Tibial nerve (tissue), 4 donors: ENCODE data around the gene RTF1. TPM values are rescaled to one million over a fixed set of nuclear protein-coding genes. Genes with fewer than 3 reads are reported as not detected.
"Not testable (repeated sequence)": the region's sequence is repeated elsewhere in the genome, so short reads cannot be mapped to it uniquely, and the experiment has no call there.

Experiments
- DNase-seq, 2 donors: peaks; one replicate each; pipeline ENCODE4 v3.0.0-alpha.2; 2019; ENCODE audit warnings: low spot score in 2 of 2
- H3K27ac ChIP-seq, 4 donors: fragments of 200-600 bp; sonication (generic) in 3 of 4; one replicate each; pipeline ENCODE4 v1.5.1; 2017 to 2019; ENCODE audit warnings: mild to moderate bottlenecking in 1 of 4
- H3K27me3 ChIP-seq, 2 donors: fragments of 200-600 bp; sonication (generic) in 1 of 2; one replicate each; pipeline versions ENCODE4 v1.5.1 to v1.6.0; 2017 to 2019
- H3K36me3 ChIP-seq, 3 donors: fragments of 200-600 bp; sonication (generic); one replicate each; pipeline ENCODE4 v1.5.1; 2018 to 2019
- H3K4me1 ChIP-seq, 4 donors: fragments of 200-600 bp; sonication (generic) in 3 of 4; one replicate each; pipeline ENCODE4 v1.5.1; 2017 to 2019
- H3K4me3 ChIP-seq, 4 donors: fragments of 200-600 bp; sonication (generic) in 3 of 4; one replicate each; pipeline ENCODE4 v1.5.1; 2017 to 2019; ENCODE audit warnings: mild to moderate bottlenecking in 1 of 4, moderate library complexity in 1 of 4
- H3K9me3 ChIP-seq, 4 donors: fragments of 200-600 bp; sonication (generic) in 3 of 4; one replicate each; pipeline ENCODE4 v1.5.1; 2017 to 2019
- EP300 ChIP-seq, 2 donors: sonication (generic); formaldehyde crosslinking; IDR thresholded peaks; one replicate each; pipeline ENCODE4 v1.6.1; 2017; ENCODE audit warnings: antibody characterized with exemption in 2 of 2, mild to moderate bottlenecking in 1 of 2
- POLR2A ChIP-seq, 2 donors: fragments of 450-650 bp; IDR thresholded peaks; one replicate each; pipeline ENCODE4 v1.6.1; 2017; ENCODE audit warnings: antibody characterized with exemption in 2 of 2, mild to moderate bottlenecking in 2 of 2, moderate library complexity in 2 of 2
- WGBS, 2 donors: methylation state at CpG; one replicate each; pipeline ENCODE4 v1.1.5; 2018; 5-methylcytosine and 5-hydroxymethylcytosine counted together
- total RNA-seq, 4 donors: library from RNA; depleted of rRNA; stranded (reverse); fragments of >200 nt; gene quantifications; one replicate each; pipeline ENCODE4 v1.1.0, GENCODE V29; 2016
- TF ChIP-seq, protein P1 (sequence below), 5 experiments: fragments of 200-600 bp in 3 of 5; fragments of 450-650 bp in 2 of 5; sonication (generic) in 3 of 5; IDR thresholded peaks; one replicate each; pipeline ENCODE4 v1.5.1; 2016 to 2019; ENCODE audit warnings: antibody characterized with exemption in 5 of 5, mild to moderate bottlenecking in 3 of 5, moderate library complexity in 2 of 5

Gene RTF1
- total RNA-seq, result 10 to 100 TPM; 22.2 to 72.6 (median 29.0) TPM

DNA sequence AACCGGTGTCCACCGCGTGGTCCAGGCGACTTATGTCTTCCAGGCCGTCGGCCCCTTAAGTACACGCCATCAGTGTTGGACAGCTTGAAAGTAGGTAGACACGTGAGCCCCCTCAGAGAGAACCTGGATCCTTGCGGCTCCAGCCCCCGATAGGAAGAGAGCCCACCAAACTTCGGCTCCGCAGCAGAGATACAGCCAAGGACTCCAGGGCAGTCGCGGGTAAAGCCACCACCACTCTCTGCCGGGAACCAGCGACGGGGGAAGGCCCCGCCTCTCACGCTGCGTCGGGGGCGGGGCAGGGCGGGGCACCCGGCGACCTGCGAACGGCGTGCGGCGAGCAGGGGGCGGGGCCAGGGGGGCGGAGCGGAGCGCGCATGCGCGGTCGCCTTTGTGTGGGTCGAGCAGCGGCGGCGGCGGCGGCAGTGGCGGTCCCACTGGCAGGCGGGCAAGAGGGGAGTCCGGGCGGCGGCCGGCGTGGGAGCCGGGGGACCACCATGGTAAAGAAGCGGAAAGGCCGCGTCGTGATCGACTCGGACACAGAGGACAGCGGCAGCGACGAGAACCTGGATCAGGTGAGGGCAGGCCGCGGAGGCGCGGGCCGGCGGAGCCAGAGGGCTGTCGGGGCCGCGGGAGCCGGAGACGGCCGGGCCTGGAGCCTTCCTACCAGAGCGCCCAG is at the start of gene RTF1:
Gene RTF1, plus strand, starts transcription at position 354 of the 676 bp plus-strand sequence. Its CDS starts 21 bp downstream, at position 375.
- Histone ChIP-seq H3K4me1 (peaks cover 0 to 49% (median 19%) of the 10 kb centered on the region in 4 donors), H3K36me3 (no peaks in the 10 kb centered on the region), H3K4me3 (peak within 1 kb of the TSS; percentile 90 to 100 (median 96)), H3K9me3 (no peaks in the 10 kb centered on the region), H3K27me3 (no peaks in the 10 kb centered on the region), H3K27ac (peak within 1 kb of the TSS; percentile 37 to 93 (median 88))
- 0% methylated on average over 4 to 23 of the region's 74 CpGs for WGBS, 2 donors
- TF ChIP-seq, protein P1, sequence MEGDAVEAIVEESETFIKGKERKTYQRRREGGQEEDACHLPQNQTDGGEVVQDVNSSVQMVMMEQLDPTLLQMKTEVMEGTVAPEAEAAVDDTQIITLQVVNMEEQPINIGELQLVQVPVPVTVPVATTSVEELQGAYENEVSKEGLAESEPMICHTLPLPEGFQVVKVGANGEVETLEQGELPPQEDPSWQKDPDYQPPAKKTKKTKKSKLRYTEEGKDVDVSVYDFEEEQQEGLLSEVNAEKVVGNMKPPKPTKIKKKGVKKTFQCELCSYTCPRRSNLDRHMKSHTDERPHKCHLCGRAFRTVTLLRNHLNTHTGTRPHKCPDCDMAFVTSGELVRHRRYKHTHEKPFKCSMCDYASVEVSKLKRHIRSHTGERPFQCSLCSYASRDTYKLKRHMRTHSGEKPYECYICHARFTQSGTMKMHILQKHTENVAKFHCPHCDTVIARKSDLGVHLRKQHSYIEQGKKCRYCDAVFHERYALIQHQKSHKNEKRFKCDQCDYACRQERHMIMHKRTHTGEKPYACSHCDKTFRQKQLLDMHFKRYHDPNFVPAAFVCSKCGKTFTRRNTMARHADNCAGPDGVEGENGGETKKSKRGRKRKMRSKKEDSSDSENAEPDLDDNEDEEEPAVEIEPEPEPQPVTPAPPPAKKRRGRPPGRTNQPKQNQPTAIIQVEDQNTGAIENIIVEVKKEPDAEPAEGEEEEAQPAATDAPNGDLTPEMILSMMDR (IDR thresholded peaks at IDR 0.05), result no peak
- TF ChIP-seq EP300 (IDR thresholded peaks at IDR 0.05) (peak in 1 of 2 donors; percentile 78), POLR2A (IDR thresholded peaks at IDR 0.05) (peak; percentile 52 to 78)
- peak; percentile 88 to 90 for DNase-seq

DNA sequence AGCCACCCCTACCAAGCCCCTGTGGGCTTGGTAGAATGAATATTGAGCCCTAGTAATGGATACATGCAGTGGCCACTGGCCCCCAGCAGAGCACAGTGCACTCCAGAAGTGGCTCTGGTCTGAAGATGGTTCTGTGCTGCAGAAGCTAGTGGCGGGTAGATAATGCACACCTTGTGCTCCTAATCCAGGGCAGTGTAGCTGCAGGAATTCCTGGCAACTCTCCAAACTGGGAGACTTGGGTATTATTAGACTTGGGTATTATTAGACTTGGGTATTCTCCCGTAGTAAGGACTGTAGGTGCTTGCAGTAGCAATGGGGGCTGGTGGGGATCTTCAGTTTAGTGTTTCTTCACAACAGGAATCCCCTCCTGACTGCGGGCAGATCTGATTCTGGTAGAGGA is 49.5 kb upstream of the RTF1 start:
- no peak overlapping the region for H3K27ac ChIP-seq
- TF ChIP-seq EP300 (IDR thresholded peaks at IDR 0.05) (no peak), POLR2A (IDR thresholded peaks at IDR 0.05) (no peak)
- TF ChIP-seq, protein P1 (IDR thresholded peaks at IDR 0.05), result no peak
- WGBS, 2 donors, result 92 to 96% methylated on average over 3 of the region's 3 CpGs
- H3K9me3 ChIP-seq, result peaks cover 0 to 10% (median 0%) of the 10 kb centered on the region in 4 donors
- H3K36me3 ChIP-seq, result peaks cover 0 to 22% (median 0%) of the 10 kb centered on the region in 3 donors
- no peaks in the 10 kb centered on the region for H3K27me3 ChIP-seq
- no peak for DNase-seq
- no peak overlapping the region for H3K4me3 ChIP-seq
- H3K4me1 ChIP-seq, result no peaks in the 10 kb centered on the region

DNA sequence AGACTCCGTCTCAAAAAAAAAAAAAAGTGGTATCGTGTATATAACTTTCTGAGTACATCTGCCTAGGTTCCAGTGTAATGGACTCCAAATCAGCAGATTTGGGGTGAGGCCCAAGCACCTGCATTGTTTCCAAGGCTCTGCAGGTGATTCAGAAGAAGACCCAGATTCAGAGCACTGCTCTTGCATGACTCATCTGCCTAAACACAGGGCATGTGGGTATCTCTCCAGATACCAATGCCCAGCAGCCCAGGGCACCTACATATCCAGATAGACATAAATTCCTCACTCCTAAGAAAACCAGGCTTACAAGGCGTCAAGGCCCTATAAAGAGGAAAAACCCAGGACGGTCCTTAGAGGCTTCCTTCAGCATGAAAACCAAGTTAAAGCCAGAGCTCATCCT is 38.9 kb upstream of the RTF1 start:
- WGBS, 2 donors, result 93 to 99% methylated on average over 4 of the region's 4 CpGs
- TF ChIP-seq EP300 (IDR thresholded peaks at IDR 0.05) (no peak), POLR2A (IDR thresholded peaks at IDR 0.05) (no peak)
- TF ChIP-seq, protein P1 (IDR thresholded peaks at IDR 0.05), result no peak
- Histone ChIP-seq H3K4me1 (no peaks in the 10 kb centered on the region), H3K4me3 (no peak overlapping the region), H3K27ac (no peak overlapping the region), H3K36me3 (peaks cover 0 to 28% (median 0%) of the 10 kb centered on the region in 3 donors), H3K9me3 (no peaks in the 10 kb centered on the region), H3K27me3 (no peaks in the 10 kb centered on the region)
- no peak for DNase-seq

DNA sequence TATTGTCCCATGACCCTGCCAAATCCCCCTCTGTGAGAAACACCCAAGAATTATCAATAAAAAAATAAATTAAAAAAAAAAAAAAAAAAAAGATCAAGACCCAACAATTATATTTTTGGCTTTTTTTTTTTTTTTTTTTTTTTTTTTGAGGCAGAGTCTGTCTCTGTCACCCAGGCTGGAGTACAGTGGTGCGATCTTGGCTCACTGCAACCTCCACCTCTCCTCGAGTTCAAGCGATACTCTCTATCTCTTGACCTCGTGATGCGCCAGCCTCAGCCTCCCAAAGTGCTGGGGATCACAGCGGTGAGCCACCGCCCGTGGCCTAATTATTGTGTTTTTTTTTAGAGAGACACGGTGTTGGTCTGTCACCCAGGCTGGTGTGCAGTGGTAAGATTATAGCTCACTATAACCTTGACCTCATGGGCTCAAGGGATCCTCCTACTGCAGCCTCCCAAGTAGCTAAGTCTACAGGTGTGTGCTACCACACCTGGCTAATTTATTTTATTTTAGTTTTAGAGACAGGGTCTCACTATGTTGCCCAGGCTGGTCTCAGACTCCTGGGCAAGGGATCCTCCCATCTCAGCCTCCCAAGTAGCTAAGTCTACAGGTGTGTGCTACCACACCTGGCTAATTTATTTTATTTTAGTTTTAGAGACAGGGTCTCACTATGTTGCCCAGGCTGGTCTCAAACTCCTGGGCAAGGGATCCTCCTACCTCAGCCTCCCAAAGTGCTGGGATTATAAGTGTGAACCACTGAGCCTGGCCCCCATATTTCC is 32.7 kb upstream of the RTF1 start:
- H3K9me3 ChIP-seq, H3K27ac ChIP-seq, H3K27me3 ChIP-seq, H3K4me1 ChIP-seq, DNase-seq, H3K4me3 ChIP-seq: not testable (repeated sequence)
- H3K36me3 ChIP-seq, result peaks cover 0 to 45% (median 0%) of the 10 kb centered on the region in 3 donors
- WGBS, 2 donors, result 95 to 97% methylated on average over 9 of the region's 9 CpGs

DNA sequence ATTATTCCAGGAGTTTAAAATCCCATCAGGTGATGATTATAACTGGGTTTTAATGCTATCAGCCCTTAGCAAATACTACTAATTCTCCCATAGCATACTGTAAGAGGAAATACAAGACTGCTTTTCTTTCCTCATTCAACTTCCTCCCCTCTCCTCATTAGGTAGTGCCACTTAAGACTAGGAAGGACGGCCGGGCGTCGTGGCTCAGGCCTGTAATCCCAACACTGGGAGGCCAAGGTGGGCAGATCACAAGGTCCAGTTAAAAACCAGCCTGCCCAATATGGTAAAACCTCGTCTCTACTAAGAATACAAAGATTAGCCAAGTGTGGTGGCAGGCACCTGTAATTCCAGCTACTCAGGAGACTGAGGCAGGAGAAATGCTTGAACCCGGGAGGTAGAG is 29.2 kb upstream of the RTF1 start:
- H3K4me3 ChIP-seq, result no peak overlapping the region
- 87 to 89% methylated on average over 6 of the region's 6 CpGs for WGBS, 2 donors
- H3K9me3 ChIP-seq, result no peaks in the 10 kb centered on the region
- DNase-seq, result no peak
- peaks cover 0 to 78% (median 0%) of the 10 kb centered on the region in 3 donors for H3K36me3 ChIP-seq
- no peaks in the 10 kb centered on the region for H3K4me1 ChIP-seq
- TF ChIP-seq, protein P1 (IDR thresholded peaks at IDR 0.05), result no peak
- H3K27me3 ChIP-seq, result no peaks in the 10 kb centered on the region
- H3K27ac ChIP-seq, result no peak overlapping the region
